GOT3 (cell line): ENCODE results near the gene SLC26A2.
A peak's percentile ranks its signal among the peaks of the same experiment; 100 is the strongest.

ENCODE experiments used
- DNase-seq: peaks from one replicate; lab custom pipeline; 2025; ENCODE audit warnings: mixed read lengths; lab: John Stamatoyannopoulos, UW

Gene SLC26A2

DNA sequence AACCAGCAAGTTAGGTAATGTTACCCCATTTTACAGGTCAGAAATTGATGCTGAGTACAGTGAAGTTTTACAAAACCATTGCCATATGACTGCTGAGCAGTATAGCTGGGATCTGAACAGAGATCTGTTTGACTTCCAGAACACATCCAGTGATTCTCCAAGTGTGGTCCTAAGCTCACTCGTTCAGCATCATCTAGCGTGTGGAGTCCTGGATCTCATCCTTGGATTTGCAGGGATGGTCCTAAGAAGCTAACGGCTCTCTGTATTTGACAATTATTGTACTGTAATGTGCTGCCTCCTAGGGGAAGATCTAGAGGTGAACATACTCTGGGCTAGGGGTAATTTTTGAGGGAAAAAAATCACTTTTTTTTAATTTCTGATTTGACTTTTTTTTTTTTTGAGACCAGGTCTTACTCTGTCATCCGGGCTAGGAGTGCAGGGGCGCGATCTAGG, 1.4 kb downstream of the SLC26A2 start:
- DNase-seq = no peak

DNA sequence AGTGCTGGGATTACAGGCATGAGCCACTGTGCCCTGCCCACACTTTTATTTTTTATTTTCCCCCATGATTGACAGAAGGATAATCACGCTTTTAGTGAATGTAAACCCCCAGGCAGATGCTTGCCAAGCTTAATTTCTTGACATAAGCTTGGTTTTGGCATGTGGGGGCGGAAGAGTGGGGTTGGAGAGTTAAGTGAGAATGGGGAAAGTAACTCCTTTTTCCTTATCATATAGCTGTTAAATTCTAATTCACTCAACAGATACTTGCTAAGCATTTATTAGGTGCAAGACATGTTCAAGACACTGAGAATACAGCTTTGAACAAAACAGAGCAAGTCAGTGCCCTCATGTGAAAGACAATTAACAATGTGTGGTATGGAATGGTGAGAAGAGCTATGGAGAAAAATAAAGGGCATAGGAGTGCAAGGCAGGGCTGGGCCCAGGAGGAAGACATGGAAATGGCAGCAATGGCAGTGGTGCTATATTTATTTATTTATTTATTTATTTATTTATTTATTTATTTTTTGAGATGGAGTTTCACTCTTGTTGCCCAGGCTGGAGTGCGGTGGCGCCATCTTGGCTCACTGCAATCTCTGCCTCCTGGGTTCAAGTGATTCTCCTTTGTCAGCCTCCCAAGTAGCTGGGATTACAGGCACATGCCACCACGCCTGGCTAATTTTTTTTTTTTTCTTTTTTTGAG, 2.2 kb downstream of the SLC26A2 start:
- DNase-seq = no peak

GRCh38 chr5:149963729-149964128, 3.2 kb downstream of the SLC26A2 start:
- DNase-seq = no peak

- no peak for DNase-seq
These were observed 6.4 kb downstream of the SLC26A2 start for GRCh38 chr5:149966946-149967345.

- DNase-seq = no peak
These were observed 8.8 kb downstream of the SLC26A2 start for GRCh38 chr5:149969181-149969930.

GRCh38 chr5:149975409-149975808, 14.9 kb downstream of the SLC26A2 start:
- no peak for DNase-seq

DNA sequence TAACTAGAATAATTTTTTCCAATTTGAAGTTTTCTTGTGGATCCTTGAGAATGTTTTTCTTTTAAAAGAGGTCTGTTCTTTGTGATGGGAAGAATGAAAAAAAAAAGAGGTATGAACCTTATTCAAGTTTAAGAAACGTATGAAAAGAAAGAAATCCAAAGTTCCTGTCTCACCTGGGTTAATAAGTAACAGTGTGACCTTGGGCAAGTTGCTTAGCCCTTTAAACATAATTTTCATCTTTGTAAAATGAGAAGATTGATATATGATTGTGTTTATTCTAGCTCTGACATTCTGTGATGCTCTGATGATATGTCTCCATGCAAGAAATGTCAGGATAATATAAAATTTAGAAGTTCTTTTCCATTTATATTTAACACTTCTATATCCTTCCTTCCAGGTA, 19.3 kb downstream of the SLC26A2 start:
- DNase-seq = no peak

DNA sequence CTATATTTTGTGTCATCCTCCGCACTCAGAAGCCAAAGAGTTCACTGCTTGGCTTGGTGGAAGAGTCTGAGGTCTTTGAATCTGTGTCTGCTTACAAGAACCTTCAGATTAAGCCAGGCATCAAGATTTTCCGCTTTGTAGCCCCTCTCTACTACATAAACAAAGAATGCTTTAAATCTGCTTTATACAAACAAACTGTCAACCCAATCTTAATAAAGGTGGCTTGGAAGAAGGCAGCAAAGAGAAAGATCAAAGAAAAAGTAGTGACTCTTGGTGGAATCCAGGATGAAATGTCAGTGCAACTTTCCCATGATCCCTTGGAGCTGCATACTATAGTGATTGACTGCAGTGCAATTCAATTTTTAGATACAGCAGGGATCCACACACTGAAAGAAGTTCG, 20.6 kb downstream of the SLC26A2 start:
- DNase-seq = no peak

DNA sequence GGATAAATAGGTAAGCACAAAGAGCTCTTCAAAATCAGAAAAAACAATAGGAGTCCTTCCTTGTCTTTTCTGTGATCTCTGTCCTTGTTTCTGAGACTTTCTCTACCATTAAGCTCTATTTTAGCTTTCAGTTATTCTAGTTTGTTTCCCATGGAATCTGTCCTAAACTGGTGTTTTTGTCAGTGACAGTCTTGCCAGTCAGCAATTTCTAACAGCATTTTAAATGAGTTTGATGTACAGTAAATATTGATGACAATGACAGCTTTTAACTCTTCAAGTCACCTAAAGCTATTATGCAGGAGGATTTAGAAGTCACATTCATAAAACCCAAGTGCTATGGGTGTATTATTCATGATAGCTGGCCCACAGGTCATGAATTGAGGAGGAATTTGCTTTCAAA, 21.9 kb downstream of the SLC26A2 start:
- no peak for DNase-seq

- DNase-seq = no peak
These were observed 27.6 kb downstream of the SLC26A2 start for GRCh38 chr5:149988126-149988525.

GRCh38 chr5:149990518-149991376, 30.2 kb downstream of the SLC26A2 start:
- DNase-seq = no peak

- DNase-seq = no peak
These were observed 32.9 kb downstream of the SLC26A2 start for GRCh38 chr5:149993471-149993870.

DNA sequence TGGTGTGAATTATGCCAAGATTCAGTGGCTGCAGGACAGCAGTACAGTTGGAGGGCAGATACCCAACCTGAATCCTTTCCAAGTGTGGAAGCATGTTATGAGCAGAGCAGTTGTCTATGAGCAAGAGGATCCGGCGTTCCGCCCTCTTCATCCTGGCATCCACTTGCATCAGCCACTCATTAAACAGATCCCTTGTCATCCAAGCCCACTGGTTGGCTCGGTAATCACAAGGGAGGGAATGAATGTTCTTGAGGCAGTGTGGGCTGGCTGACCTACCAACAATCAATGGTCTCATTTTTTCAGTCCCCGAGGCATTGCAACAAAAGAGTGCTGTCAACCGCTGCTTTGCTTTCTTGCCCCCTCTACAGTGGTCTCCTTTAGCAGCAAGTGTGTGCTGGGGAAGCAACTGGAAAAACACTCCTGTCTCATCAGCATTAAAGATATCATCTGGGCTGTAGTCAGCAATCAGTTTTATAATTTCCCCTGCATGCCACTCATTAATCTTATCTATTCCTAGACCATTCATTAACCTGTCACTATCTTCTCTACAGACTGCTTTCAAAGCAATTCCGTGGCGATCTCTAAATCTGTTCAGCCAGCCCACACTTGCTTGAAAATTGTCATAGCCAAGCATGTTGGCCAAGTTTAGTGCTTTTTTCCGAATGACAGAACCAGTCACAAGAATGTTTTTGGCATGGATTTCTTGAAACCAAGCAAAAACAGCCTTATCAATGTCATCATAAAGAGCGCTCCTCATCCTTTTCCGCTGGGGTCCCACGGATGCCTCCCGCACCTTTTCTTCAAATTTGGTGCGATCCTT, 35.0 kb downstream of the SLC26A2 start:
- DNase-seq = no peak

DNA sequence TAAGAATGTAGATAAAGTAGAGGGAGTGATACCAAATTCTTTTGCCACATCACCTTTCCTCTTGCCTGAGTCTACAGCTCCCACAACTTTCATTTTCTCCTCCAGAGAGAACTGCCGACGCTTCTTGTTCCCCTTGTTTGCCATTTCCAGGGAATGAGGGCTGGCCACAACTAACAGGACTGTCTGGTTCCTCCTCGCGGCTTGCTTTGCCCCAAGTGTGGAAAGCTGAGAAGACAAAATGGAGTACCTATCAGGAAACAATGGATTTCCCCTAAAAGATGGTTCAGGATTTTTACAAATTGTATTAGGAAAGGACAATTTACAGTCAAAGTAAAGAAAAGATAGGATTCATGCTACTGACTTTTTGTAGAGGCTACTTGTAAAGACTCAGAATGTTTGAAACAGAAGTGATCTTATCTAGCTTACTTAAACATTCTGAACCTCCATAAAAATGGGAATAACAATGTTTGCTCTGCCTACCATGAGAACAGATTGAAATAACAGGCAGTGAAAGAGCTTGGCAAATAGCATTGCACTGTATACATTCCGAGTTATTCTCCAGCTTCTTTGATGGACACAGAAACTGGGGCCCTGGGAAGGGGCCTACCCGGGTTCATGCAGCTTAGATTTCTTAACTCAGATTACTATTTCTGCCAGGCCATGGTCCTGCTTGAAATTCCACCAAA, 35.8 kb downstream of the SLC26A2 start:
- no peak for DNase-seq

GRCh38 chr5:149998281-149998680, 37.7 kb downstream of the SLC26A2 start:
- DNase-seq = no peak

DNA sequence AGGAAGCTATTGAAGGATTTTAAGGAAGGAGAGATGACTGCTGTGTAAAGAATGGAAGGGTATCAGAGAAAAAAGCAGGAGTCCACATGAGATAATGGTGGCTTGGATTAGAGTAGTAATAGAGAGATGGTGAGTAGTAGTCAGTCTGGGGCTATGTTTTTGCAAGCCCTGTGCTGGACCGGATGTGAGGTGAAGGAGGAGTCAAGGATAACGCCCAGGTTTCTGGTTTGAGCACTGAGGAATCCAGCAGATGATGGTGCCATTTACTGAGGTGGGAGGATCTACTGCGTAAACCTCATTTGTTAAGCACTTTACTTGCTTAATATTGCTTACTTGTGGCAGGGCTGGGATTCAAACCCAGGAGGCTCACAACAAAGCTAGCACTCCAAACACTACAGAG, 38.8 kb downstream of the SLC26A2 start:
- no peak for DNase-seq

GRCh38 chr5:149999866-150000255, 39.3 kb downstream of the SLC26A2 start:
- no peak for DNase-seq

DNA sequence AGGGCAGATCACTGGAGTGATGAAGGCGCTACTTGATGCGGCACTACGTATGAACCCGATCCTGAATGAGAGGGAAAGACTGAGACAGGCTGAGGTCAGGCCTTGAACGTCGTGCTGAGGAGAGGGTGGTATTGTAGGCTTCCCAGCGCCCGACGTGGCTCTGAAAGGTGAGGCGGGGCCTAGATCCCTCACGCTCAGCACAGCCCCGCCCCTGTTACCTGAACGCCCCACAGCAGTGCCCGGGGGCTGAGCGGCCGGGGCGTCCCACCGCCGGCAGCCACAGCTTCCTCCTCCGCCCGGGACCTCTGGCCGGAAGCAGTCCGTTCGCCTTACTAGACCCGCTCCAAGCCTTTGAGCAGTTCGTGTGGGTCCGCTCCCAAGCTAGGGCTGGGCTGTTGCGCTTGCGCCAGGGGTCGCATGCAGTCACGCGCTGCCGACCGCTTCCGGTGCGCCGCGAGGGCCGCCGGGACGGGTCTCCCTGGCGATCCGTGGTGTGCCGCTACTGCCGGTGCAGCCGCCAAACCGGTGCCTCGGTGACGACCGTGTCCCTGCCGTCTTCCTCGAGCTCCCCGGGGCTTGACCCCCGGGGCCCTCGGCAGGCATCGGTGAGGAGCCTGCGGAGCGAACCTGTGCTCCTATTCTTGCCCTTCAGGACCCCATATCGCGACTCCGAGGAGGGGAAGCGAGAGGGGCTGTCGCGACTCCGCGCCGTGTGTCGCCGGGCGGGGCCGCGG, 39.9 kb downstream of the SLC26A2 start, which contains the start of the genes HMGXB3 and TIGD6:
Gene HMGXB3 (plus strand): TSS at position 484 of the 734 bp plus-strand sequence. CDS start 4,114 bp downstream, outside the sequence.
Gene TIGD6 (minus strand): TSS at position 399 of the 734 bp plus-strand sequence. CDS start 4,306 bp downstream, outside the sequence.
- peak; percentile 90 for DNase-seq

DNA sequence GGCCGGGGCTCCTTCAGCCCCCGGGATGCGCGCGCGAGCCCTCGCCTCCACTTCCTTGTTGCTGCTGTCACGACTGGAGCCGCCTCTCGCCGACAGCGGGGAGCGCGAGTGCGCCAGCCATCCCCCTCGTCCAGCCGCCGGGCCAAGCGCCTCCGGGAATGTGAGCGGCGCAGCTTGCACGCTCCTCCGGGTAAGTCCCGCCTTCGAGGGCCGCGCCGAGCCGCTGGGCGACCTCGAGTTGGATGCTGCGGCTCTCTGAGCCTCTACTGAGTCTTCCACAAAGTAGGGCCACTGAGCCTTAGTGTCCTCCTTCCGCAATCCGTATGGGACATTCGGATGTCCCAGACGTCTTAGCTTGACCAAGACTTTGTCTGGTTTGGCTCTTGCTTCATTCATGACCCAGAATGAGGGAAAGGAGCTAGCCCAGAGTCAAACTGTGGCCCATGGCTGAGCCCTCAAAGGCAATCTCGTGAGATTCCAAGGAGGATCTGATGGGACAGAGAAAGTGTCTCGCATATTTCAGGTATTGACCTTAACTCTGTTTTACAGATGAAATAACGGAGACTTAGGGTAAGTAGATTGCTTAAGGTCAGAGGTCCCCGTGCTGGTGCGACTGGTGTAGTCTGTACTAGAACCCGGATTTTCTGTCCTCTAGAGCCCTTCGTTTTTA, 40.6 kb downstream of the SLC26A2 start:
- no peak for DNase-seq
